ENCODE data around the gene PRKCI.

DNA sequence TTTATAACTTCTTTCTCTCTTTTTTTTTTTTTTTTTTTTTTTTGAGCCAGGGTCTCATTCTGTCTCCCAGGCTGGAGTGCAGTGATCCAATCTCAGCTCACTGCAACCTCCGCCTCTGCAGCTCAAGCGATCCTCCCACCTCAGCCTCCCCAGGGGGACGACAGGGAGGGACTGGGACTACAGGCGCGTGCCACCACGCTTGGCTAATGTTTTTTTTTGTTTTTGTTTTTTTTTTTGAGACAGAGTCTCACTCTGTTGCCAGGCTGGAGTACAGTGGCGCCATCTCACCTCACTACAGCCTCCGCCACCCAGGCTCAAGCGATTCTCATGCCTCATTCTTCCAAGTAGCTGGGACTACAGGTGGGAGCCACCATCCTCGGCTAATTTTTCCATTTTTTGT lies 17.7 kb upstream of the PRKCI start:
- no peak for TF ChIP-seq CEBPZ (IDR thresholded peaks at IDR 0.05; ENCODE audit: borderline replicate concordance, low read depth, low read length)
- TF ChIP-seq SRSF7 (optimal IDR thresholded peaks at IDR 0.05; ENCODE audit: low read depth, low read length): no peak
- no peak for TF ChIP-seq CREB3 (tag; conservative IDR thresholded peaks at IDR 0.05; ENCODE audit: low read depth)
- TF ChIP-seq, protein P1, sequence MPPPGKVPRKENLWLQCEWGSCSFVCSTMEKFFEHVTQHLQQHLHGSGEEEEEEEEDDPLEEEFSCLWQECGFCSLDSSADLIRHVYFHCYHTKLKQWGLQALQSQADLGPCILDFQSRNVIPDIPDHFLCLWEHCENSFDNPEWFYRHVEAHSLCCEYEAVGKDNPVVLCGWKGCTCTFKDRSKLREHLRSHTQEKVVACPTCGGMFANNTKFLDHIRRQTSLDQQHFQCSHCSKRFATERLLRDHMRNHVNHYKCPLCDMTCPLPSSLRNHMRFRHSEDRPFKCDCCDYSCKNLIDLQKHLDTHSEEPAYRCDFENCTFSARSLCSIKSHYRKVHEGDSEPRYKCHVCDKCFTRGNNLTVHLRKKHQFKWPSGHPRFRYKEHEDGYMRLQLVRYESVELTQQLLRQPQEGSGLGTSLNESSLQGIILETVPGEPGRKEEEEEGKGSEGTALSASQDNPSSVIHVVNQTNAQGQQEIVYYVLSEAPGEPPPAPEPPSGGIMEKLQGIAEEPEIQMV (tag; conservative IDR thresholded peaks at IDR 0.05; ENCODE audit: low read depth): no peak
- no peak for TF ChIP-seq TEAD2 (tag; IDR thresholded peaks at IDR 0.05)
- no peak for TF ChIP-seq ZBED1 (IDR thresholded peaks at IDR 0.05)
- TF ChIP-seq RBM34 (IDR thresholded peaks at IDR 0.05; ENCODE audit: borderline replicate concordance, insufficient read depth, low read length): no peak
- no peak for TF ChIP-seq USF1 (CRISPR knock-in tag; IDR thresholded peaks at IDR 0.05)
- no peak for TF ChIP-seq GTF2F1 (IDR thresholded peaks at IDR 0.05; ENCODE audit: low read depth, low read length)
- no peak for TF ChIP-seq TSHZ1 (CRISPR knock-in tag; IDR thresholded peaks at IDR 0.05)
- TF ChIP-seq, protein P2, sequence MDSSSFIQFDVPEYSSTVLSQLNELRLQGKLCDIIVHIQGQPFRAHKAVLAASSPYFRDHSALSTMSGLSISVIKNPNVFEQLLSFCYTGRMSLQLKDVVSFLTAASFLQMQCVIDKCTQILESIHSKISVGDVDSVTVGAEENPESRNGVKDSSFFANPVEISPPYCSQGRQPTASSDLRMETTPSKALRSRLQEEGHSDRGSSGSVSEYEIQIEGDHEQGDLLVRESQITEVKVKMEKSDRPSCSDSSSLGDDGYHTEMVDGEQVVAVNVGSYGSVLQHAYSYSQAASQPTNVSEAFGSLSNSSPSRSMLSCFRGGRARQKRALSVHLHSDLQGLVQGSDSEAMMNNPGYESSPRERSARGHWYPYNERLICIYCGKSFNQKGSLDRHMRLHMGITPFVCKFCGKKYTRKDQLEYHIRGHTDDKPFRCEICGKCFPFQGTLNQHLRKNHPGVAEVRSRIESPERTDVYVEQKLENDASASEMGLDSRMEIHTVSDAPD (CRISPR knock-in tag; IDR thresholded peaks at IDR 0.05): no peak

Measured in K562 (cell line).